ENCODE measurements around the gene CRIM1.

GRCh38 chr2:36480028-36480427, 124.5 kb downstream of the CRIM1 start:
- TF ChIP-seq CTCF (IDR thresholded peaks at IDR 0.05), result no peak
- no peak for TF ChIP-seq USF2 (CRISPR knock-in tag; IDR thresholded peaks at IDR 0.05)
- TF ChIP-seq ATF3 (CRISPR knock-in tag; conservative IDR thresholded peaks at IDR 0.05), result no peak
- no peak for TF ChIP-seq USF1 (CRISPR knock-in tag; IDR thresholded peaks at IDR 0.05)
- TF ChIP-seq TP53 (CRISPR knock-in tag; IDR thresholded peaks at IDR 0.05), result no peak
